Activated CD8-positive, alpha-beta memory T cell treated with anti-CD3 and anti-CD28 coated beads for 36 hours (primary cell): ENCODE measurements around the gene MBNL2. TPM values are rescaled to one million over a fixed set of nuclear protein-coding genes. Genes with fewer than 3 reads are reported as not detected.
"Not testable (repeated sequence)": the region's sequence is repeated elsewhere in the genome, so short reads cannot be mapped to it uniquely, and the experiment has no call there.

ENCODE experiments used
- CTCF ChIA-PET: fragments of 350-600 bp; sonication (Branson Sonifier 250); formaldehyde crosslinking; loops from one replicate; lab custom pipeline; 2021; ENCODE audit warnings: antibody characterized with exemption; lab: Charles Lee
- POLR2A ChIA-PET: fragments of 350-600 bp; sonication (Branson Sonifier 250); formaldehyde crosslinking; loops from one replicate; lab custom pipeline; 2021; ENCODE audit warnings: antibody characterized with exemption; lab: Charles Lee
- total RNA-seq, 2 experiments: library from RNA; stranded (reverse); gene quantifications; one replicate each; pipeline ENCODE4 v1.2.3, GENCODE V29; 2021

The MBNL2 gene
- total RNA-seq, 2 experiments from 2014 or later, result 16.9 to 17.6 TPM

DNA sequence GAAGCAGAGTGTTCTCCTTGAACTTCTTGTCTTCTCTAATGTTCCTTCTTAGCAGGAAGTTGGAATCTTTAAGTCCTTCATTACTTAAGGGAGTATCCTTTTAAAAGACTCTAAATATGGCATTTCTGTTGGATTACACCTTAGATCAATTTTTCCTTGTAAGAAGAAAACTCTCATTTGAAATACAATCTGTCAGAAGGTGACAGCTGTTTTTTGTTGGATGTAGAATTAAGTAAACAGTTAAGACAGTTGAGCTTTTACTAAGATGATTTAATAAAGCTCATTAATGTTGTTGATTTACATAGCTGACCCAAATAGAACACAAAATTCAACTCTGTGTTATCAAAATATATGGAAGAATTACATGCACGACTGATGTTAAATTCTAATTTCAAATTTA lies 16.7 kb upstream of the MBNL2 start:
- POLR2A ChIA-PET, result interaction anchor here (1.3 kb wide), 1 partner anchor 96 kb away, joined by 3 read pairs; no protein-coding TSS in a partner anchor
- CTCF ChIA-PET, result interaction anchor here (1.0 kb wide), 1 partner anchor 96 kb away, joined by 3 read pairs; no protein-coding TSS in a partner anchor

DNA sequence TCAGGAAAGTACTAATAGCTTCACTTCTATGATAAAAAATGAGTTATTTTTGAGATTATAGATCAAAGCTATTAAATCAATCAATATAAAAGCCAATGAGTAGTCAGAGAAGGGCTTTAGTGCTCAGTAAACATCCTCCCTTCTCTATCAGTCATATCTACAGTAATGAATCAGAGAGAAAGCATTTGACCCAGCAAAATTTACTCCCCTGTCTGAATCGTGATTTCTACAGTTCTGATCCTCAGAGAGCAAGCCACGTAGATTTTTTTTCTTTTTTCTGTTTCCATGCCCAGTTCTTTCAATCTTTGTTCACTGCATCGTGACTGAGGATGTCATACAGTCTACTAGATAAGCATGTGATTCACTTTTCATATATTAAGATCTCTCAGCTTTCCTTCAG lies 16.2 kb upstream of the MBNL2 start:
- ChIA-PET POLR2A (interaction anchor here (1.1 to 1.3 kb wide), 2 partner anchors 16 to 96 kb away, joined by 3 read pairs; partner anchors contain the start of gene MBNL2), CTCF (interaction anchor here (1.0 kb wide), 1 partner anchor 96 kb away, joined by 3 read pairs; no protein-coding TSS in a partner anchor)

DNA sequence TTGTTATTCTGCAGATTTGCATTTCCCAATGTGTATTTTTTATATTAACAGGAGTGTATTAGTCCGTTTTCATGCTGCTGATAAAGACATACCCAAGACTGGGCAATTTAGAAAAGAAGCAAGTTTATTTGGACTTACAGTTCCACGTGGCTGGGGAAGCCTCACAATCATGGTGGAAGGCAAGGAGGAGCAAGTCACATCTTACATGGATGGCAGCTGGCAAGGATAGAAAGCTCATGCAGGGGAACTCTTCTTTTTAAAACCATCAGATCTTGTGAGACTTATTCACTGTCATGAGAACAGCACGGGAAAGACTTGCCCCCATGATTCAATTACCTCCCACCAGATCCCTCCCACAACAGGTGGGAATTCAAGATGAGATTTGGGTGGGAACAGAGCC lies 14.9 kb upstream of the MBNL2 start:
- POLR2A ChIA-PET, result interaction anchor here (1.1 kb wide), 1 partner anchor 15 kb away, joined by 3 read pairs; the partner anchor contains the start of gene MBNL2
- CTCF ChIA-PET, result not testable (repeated sequence)

DNA sequence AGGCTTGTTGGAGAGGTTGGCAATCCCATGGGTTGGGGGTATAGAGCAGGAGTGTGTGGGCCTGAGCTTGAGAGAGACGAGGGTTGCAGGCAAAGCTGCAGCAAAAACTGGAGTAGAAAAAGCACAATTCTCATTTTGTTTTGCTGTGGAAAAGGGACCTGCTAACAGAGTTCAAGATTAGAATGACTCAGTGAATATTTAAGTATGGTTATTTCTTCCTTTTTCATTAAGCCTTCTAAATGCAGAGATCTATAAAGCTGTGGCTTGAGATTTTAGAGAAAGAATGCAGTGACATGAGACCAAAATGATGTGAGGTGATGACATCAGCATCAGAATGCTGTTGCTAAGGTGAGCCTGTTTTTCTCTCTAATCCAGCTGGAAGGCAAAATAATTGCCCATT lies 10.8 kb upstream of the MBNL2 start:
- ChIA-PET CTCF (interaction anchor here (0.9 to 1.8 kb wide), 3 partner anchors 11 to 148 kb away, joined by 3 to 6 read pairs (median 4); no protein-coding TSS in a partner anchor), POLR2A (no interaction called here)

DNA sequence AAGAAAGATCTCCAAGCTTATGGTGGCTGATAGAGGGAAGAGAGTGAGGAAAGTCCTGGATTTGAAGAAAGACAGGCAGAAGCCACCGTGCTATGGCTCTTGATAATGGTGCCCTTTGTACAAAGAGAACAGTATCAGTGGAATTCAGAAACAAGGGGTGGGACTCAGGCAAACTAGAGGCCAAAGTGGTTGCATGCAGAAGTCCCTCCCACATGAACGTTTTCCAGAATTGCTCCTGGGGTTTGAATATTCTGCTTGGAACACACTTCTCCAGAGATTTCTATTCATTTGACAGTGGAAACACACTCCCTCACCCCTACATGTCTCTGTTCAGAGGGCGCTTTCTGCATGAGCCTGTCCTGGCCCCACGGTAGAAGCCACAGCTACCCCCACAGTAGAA lies 10.1 kb upstream of the MBNL2 start:
- ChIA-PET POLR2A (no interaction called here), CTCF (interaction anchor here (1.1 to 1.8 kb wide), 2 partner anchors 10 to 147 kb away, joined by 4 read pairs; partner anchors contain the start of gene MBNL2)

DNA sequence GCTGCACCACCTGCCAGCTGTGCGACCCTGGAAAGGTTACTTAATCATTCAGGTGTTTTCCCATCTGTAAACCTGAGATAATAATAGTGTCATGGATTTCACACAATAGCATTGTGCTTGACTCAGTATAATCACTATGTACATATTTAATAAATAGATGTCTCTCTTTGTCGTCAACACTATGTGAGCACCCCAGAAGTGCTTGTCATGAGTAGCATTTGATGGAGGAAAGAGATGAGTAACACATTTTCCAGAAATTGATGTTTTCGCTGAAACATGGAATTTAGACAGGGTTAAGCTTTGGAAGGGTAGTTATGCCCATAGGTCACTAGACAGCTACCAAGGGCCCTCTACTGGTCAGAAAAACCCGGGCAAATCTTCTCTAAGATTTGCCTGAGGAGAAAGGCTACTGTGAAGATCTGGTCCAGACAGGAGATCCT lies 9.5 kb upstream of the MBNL2 start:
- CTCF ChIA-PET, result interaction anchor here (0.6 to 1.8 kb wide), 4 partner anchors 9 to 146 kb away, joined by 3 to 6 read pairs (median 4); partner anchors contain the start of gene MBNL2

DNA sequence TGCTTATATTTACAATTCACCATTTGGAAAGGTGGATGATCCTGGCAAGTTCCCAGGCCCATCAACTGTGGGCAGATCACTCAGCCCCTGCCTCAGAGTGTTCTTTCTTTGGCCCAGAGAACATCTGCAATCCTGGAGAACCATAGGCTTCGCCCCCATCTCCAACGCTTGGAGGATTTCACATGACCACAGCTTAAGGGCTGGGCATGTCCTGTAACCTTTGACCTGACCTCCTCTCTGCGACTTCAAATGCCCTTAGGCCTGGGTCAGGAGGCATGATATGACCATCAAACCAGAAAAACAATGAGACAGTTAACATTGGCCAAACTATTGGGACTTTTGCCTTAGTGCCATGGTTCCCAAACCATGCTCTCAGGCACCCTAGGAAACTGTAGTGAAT lies 7.2 kb upstream of the MBNL2 start:
- ChIA-PET CTCF (interaction anchor here (0.8 to 1.6 kb wide), 2 partner anchors 9 to 105 kb away, joined by 3 to 4 read pairs; no protein-coding TSS in a partner anchor), POLR2A (no interaction called here)

More for the DNA sequence above, 9.5 kb upstream of the MBNL2 start:
- POLR2A ChIA-PET, result no interaction called here

DNA sequence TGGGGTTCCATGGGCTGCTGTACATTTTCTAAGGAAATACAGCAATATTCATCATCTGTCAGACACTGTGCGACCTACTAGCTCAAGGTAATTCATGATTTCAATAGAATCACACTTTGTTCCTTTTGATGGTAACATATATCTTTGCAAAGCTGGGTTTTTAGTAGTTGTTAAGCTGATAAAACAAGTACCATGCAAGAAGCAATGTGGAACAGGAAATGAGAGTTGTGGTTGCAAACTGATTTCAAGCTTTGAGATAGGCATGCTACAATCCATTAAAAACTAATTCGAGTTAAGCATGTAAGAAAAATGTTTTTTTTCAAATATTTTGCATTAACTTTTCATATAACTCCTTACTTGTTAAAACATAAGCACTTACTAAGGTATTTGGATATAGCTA lies 6.8 kb upstream of the MBNL2 start:
- ChIA-PET CTCF (interaction anchor here (0.8 to 1.6 kb wide), 2 partner anchors 9 to 106 kb away, joined by 3 to 4 read pairs; no protein-coding TSS in a partner anchor), POLR2A (no interaction called here)

DNA sequence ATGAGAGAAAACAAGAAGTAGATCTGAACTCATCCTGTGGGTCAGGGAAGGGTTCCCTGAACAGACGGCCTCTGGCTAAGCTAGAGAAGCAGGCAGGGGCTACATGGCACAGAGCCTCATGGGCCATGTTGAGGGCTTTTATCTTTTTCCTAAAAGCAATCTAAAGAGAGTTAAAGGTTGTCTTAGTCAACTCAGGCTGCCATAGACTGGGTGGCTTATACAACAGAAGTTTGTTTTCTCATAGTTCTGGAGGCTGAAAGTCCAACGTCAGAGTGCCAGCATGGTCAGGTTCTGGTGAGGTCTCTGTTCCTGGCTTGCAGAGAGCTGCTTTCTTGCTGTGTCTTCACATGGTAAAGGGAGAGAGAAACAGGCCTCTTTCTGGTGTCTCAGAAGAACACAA lies 2.9 kb upstream of the MBNL2 start:
- POLR2A ChIA-PET, result no interaction called here
- CTCF ChIA-PET, result no interaction called here

DNA sequence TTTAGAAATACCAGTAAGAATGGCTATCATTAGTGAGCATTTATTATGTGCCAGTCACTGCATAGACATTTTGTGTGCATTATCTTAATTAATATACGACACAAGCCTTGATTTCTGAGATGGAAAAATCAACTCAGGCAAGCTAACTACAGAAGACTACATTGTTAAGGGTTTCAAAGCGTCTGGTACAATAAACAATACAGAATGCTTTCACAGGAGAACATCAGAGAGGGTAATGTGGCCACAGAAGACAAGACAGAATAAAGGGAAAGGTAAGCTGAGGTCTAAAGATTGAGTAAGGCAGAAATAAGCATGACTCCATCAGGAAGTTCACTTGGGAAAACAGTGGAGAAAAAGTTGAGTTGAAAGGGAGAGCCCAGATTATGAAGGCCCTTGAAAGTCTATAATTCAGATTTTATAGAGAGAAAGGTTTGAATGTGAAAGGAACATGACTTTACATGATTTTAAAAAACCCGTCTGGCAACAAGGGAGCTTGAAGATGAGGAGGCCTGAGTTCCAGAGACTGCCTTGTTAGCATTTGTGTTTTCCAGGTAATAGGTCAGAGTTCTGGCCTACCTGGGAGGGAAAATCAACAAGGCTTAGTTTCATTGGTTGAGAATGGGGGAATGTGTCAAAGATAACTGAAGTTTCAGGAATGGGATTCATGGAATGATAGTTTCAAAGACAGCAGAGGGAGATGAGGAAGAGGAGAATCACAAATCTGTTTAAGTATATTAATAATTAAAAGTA lies 1.8 kb upstream of the MBNL2 start:
- ChIA-PET POLR2A (no interaction called here), CTCF (no interaction called here)

DNA sequence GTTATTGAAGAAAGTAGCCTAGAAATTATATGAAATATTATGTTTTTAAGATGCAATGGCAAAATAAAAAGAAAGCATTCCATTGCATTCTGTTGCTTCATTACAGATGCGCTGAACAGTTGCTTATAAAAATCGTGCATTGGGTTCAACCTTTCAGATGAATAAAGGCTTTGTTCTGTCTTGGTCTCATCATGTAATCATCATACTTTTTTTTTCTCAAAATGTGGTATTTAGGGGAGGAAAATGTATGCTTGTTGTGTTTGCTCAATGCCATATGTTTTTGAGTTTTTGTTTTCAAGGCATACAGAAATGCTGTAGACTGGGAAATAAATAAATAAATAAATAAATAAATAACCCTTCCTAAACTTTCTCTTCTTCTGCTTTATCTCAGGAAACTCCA lies 1.1 kb upstream of the MBNL2 start:
- ChIA-PET CTCF (no interaction called here), POLR2A (interaction anchor here (2.4 kb wide), 1 partner anchor 212 kb away, joined by 13 read pairs; the partner anchor contains the start of gene RAP2A)

DNA sequence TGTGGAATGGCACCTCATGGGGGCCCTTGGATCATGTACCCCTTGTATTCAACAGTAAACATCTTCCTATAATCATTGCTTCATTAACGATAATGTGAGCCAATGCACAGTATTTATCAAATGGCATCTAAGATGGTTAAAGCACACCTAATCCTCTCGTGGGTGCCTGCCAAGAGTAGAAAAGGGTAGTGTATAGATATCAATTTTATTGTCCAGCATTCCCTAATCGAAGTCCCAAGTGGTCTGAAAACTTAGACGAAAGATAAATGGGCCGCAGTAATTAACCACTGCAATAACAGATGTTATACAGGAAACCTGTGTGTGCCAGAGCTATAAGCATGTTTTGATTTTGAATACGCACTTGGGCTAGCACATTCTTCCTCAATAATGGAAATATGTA lies 667 bp upstream of the MBNL2 start:
- CTCF ChIA-PET, result interaction anchor here (1.2 to 1.6 kb wide), 3 partner anchors 9 to 123 kb away, joined by 4 read pairs; no protein-coding TSS in a partner anchor
- POLR2A ChIA-PET, result interaction anchor here (0.7 to 2.4 kb wide), 5 partner anchors 15 to 212 kb away, joined by 3 to 13 read pairs (median 3); partner anchors contain the start of gene RAP2A

DNA sequence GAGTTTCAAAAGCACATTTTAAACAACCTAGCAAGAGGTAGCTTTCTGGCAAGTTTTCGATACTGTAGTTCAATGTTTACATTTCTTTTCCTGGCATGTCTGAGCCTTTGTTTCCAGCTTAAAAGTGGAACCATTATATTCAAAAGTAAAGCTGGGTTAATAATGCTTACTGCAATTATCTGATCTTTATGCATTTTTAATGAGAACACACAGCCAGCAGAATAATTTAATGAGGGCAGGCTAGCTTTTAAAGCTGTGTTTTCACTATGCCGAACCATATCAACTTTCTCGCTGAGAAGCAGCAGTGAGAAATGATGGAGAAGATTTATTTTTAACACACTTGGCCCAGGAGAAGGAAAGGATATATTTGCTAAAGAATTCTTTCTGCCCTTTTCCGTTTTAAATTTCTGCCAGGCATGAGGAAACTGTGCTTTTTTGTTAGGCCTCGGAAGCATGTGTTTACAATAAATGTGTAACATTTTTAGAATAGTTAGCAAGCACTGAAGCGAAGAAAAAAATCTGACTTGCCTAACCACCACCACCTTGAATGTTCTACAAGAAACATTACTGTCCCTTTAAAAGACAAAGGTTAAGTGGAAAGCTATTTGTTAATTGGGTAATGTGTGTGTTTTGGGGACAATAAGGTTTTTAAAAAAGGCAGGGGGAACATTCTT lies 1.0 kb downstream of the MBNL2 start:
- ChIA-PET POLR2A (interaction anchor here (1.4 to 2.4 kb wide), 4 partner anchors 34 to 210 kb away, joined by 3 to 13 read pairs (median 7); partner anchors contain the start of gene RAP2A), CTCF (interaction anchor here (0.6 to 3.3 kb wide), 6 partner anchors 97 to 137 kb away, joined by 3 to 11 read pairs (median 4); no protein-coding TSS in a partner anchor)

DNA sequence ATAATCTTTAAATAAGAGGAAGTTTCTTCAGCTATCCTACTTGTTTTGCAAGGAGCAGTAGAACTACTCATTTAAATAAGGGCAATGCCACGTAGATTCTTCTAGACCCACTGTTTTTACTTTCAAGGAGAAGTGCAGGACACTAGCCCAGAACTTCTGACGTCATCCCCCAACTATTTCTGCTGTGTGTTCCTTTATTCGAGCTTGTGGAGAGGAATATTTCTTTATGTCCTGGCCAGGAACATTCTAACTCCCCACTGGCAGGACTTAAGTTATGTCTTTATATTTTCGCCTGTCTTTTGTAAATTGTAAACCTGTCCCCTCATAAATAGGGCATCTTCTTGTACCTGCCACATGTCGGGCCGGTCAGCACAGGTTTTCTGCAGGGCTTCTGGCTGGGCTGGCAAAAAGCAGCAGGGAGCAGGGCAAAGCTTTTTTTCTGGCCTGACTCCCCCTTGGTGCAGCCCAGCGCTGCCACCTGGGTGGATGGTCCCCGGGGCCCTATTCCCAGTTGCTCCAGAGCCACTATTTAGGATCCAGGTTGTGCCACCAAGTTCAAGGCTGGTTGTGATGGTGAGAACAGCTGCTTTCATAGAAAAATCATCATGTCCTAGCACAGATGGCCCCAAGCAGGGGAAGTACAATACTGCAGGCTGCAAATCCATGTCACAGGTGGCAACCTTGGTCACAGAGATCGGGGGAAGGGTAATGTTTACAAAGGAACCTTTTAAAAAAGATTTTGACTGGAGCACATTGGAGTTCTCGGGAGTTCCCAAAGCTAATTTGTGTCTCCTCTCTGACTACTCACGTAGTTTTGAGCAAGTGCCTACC lies 1.8 kb downstream of the MBNL2 start:
- POLR2A ChIA-PET, result interaction anchor here (0.5 to 2.4 kb wide), 6 partner anchors 34 to 1346 kb away, joined by 3 to 13 read pairs (median 4); partner anchors contain the start of gene RAP2A
- CTCF ChIA-PET, result interaction anchor here (0.6 to 3.3 kb wide), 5 partner anchors 8 to 136 kb away, joined by 3 to 11 read pairs (median 4); no protein-coding TSS in a partner anchor

DNA sequence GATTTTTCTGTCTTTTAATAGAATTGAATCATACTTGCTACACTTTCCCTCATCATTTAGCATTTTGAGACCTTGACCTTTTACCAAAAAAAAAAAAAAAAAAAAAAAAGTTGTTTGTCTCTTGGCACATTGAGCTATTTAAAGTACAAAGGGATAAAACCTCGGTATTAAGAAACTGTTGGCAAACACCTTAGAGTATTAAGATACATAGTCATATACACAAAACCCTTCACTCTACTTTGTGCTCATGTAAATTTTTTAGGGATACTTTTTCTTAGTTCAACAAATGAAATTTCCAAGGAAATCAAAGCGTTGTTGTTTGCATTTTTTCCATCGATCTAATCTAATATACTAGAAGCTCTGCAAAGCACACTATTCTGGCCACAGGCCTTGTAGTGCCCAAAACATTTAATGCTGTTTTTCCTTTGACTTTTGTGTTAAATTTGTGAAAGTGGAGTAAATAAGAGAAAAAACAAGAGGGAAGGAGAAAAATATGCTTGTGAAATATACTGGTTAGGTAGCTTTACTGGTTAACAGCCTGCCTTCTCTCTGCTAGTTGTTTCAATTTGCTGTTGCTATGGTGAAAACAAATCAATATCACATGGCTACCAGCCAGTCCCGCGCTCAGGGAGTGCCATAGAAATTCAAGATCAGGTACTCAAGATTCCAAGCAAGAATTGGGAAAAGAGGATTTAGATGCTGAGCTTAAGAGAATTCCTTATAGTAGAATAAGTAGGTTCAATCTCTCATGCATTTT lies 2.6 kb downstream of the MBNL2 start:
- CTCF ChIA-PET, result interaction anchor here (1.0 to 3.3 kb wide), 8 partner anchors 9 to 135 kb away, joined by 3 to 11 read pairs (median 4); no protein-coding TSS in a partner anchor
- POLR2A ChIA-PET, result interaction anchor here (0.6 to 1.5 kb wide), 5 partner anchors 67 to 1345 kb away, joined by 3 to 4 read pairs (median 4); no protein-coding TSS in a partner anchor

DNA sequence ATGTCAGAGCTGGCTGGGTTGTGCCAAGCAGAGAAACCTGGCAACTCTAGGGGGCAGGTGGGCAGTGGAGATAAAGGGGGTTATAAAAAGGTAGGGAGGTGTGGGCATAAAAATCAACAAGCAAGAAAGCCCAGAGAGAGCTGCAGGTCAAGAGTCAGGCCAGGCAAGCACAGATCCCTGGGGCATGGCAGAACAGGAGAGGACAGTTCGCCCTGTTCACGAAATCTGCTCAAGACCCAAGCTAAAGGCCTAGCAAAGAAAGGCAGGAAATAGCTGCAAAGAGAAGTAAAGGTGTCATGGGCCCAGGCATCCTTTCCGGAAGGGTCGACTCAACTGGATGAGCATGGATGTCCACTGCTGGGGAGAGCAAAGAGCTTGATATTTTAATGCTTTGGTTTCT lies 3.4 kb downstream of the MBNL2 start:
- CTCF ChIA-PET, result interaction anchor here (0.6 to 2.0 kb wide), 6 partner anchors 10 to 116 kb away, joined by 3 to 6 read pairs (median 5); no protein-coding TSS in a partner anchor
- POLR2A ChIA-PET, result interaction anchor here (1.4 to 1.5 kb wide), 2 partner anchors 67 to 208 kb away, joined by 3 to 4 read pairs; no protein-coding TSS in a partner anchor

DNA sequence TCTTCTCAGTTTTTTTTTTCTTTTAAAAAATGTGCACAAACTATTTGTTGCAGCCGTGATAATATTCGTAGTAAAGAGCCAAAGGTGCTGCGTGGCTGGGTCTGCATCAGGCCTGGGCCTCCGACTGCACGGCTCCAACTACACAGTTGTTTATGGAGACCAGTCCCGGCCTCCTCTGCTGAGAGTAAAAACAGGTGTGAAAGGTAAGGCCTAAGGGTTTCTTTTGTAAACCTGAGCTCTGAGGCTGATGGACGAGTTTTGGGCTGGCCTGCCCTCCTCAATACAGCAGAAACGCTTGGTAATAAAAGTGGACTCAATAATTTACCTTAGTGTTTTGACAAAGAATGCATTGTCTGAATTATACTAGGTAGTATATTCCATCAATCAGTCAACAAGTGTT lies 3.9 kb downstream of the MBNL2 start:
- ChIA-PET POLR2A (interaction anchor here (1.5 kb wide), 1 partner anchor 207 kb away, joined by 4 read pairs; no protein-coding TSS in a partner anchor), CTCF (interaction anchor here (0.6 to 2.0 kb wide), 7 partner anchors 9 to 116 kb away, joined by 3 to 6 read pairs (median 4); no protein-coding TSS in a partner anchor)
